Prostate gland (tissue), 2 donors: ENCODE data around the gene MIEF2. TPM values are rescaled to one million over a fixed set of nuclear protein-coding genes. Genes with fewer than 3 reads are reported as not detected.

Experiments
- DNase-seq: peaks from one replicate; pipeline ENCODE4 v3.0.0-alpha.2; 2019; ENCODE audit warnings: low spot score
- H3K27ac ChIP-seq, 2 donors: fragments of 200-600 bp; sonication (generic); 2 replicates each; pipeline ENCODE4 v1.5.1; 2017 to 2019
- H3K27me3 ChIP-seq: fragments of 200-600 bp; sonication (generic); replicated peaks from 2 replicates; pipeline ENCODE4 v1.5.1; 2019; ENCODE audit not compliant: insufficient read depth
- H3K36me3 ChIP-seq, 2 donors: fragments of 200-600 bp; sonication (generic); 1 replicate in 1 of 2; 2 replicates in 1 of 2; pipeline versions ENCODE4 v1.5.1 to v1.8.1; 2017 to 2019
- H3K4me1 ChIP-seq: fragments of 200-600 bp; sonication (generic); replicated peaks from 2 replicates; pipeline ENCODE4 v1.5.1; 2019
- H3K4me3 ChIP-seq, 2 donors: fragments of 200-600 bp; sonication (generic); 2 replicates each; pipeline ENCODE4 v1.5.1; 2017 to 2019
- H3K9me3 ChIP-seq: fragments of 200-600 bp; sonication (generic); 2 replicates; pipeline ENCODE4 v1.5.1; 2017
- POLR2A ChIP-seq: fragments of 450-650 bp; IDR thresholded peaks from one replicate; pipeline ENCODE4 v1.6.1; 2016; ENCODE audit warnings: antibody characterized with exemption, mild to moderate bottlenecking
- POLR2AphosphoS5 ChIP-seq: sonication (generic); formaldehyde crosslinking; IDR thresholded peaks from one replicate; pipeline ENCODE4 v1.6.1; 2017; ENCODE audit warnings: antibody characterized with exemption
- WGBS: methylation state at CpG from one replicate; pipeline ENCODE4 v1.1.5; 2018; 5-methylcytosine and 5-hydroxymethylcytosine counted together
- intact Hi-C: fragments of 100-400 bp; cut with DNase I; formaldehyde crosslinking; loops from one replicate; pipeline ENCODE4 v1.14.2; 2022
- total RNA-seq, 2 donors: library from RNA; depleted of rRNA; stranded (reverse); fragments of >200 nt; gene quantifications; one replicate each; pipeline ENCODE4 v1.1.0, GENCODE V29; 2016
- TF ChIP-seq, protein P1 (sequence below), 4 experiments: fragments of 200-600 bp in 2 of 4; fragments of 450-650 bp in 2 of 4; sonication (generic) in 2 of 4; IDR thresholded peaks; 1 replicate in 3 of 4; 2 replicates in 1 of 4; pipeline ENCODE4 v1.5.1; 2016 to 2019; ENCODE audit warnings: antibody characterized with exemption in 4 of 4, mild to moderate bottlenecking in 2 of 4, moderate library complexity in 2 of 4

Gene MIEF2
- total RNA-seq, 2 donors from 2014 or later, result 22.3 to 28.7 TPM

GRCh38 chr17:18251204-18251603 lies 9.3 kb upstream of the MIEF2 start:
- Histone ChIP-seq H3K4me3 (no peak overlapping the region), H3K36me3 (peaks cover 5 to 7% of the 10 kb centered on the region in 2 donors), H3K27me3 (no peaks in the 10 kb centered on the region), H3K4me1 (no peaks in the 10 kb centered on the region), H3K9me3 (no peaks in the 10 kb centered on the region), H3K27ac (no peak overlapping the region)
- 84% methylated on average over 15 of the region's 15 CpGs for WGBS
- TF ChIP-seq POLR2A (no peak), POLR2AphosphoS5 (no peak)
- TF ChIP-seq, protein P1, sequence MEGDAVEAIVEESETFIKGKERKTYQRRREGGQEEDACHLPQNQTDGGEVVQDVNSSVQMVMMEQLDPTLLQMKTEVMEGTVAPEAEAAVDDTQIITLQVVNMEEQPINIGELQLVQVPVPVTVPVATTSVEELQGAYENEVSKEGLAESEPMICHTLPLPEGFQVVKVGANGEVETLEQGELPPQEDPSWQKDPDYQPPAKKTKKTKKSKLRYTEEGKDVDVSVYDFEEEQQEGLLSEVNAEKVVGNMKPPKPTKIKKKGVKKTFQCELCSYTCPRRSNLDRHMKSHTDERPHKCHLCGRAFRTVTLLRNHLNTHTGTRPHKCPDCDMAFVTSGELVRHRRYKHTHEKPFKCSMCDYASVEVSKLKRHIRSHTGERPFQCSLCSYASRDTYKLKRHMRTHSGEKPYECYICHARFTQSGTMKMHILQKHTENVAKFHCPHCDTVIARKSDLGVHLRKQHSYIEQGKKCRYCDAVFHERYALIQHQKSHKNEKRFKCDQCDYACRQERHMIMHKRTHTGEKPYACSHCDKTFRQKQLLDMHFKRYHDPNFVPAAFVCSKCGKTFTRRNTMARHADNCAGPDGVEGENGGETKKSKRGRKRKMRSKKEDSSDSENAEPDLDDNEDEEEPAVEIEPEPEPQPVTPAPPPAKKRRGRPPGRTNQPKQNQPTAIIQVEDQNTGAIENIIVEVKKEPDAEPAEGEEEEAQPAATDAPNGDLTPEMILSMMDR (IDR thresholded peaks at IDR 0.05), result no peak
- intact Hi-C loops, result no loop called here
- no peak for DNase-seq

DNA sequence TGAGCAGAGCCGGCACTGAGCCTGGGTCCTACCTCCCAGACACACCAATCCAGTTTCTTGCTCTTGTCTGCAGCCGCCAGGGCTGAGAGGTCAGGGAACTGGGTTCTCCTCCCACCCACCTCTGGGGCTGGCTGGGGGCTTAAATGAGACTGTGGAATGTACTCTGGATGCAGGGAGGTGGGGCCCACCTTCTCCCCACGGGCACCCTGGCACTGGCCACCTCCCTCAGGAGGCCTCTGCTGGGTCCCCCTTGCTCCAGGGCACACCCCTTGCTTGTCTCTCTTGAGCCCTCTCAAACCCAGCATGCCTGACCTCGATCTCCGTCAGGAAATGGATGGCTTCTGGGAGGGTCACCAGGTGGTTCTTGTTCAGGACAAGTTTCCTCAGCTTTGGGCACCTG lies 8.3 kb upstream of the MIEF2 start:
- Histone ChIP-seq H3K4me1 (peaks cover 6% of the 10 kb centered on the region), H3K4me3 (no peak overlapping the region), H3K36me3 (peaks cover 5 to 7% of the 10 kb centered on the region in 2 donors), H3K27me3 (no peaks in the 10 kb centered on the region), H3K9me3 (no peaks in the 10 kb centered on the region), H3K27ac (no peak overlapping the region)
- TF ChIP-seq, protein P1 (IDR thresholded peaks at IDR 0.05), result no peak
- TF ChIP-seq POLR2AphosphoS5, result no peak
- TF ChIP-seq POLR2A, result no peak
- WGBS, result 89% methylated on average over 5 of the region's 5 CpGs
- no peak for DNase-seq
- intact Hi-C loops, result no loop called here

- Histone ChIP-seq H3K4me3 (no peak overlapping the region), H3K27me3 (no peaks in the 10 kb centered on the region), H3K27ac (no peak overlapping the region), H3K4me1 (peaks cover 11% of the 10 kb centered on the region), H3K9me3 (no peaks in the 10 kb centered on the region), H3K36me3 (peaks cover 5 to 7% of the 10 kb centered on the region in 2 donors)
- TF ChIP-seq POLR2AphosphoS5 (no peak), POLR2A (no peak)
- TF ChIP-seq, protein P1 (IDR thresholded peaks at IDR 0.05), result no peak
- intact Hi-C loops, result no loop called here
- 70% methylated on average over 4 of the region's 16 CpGs for WGBS
- DNase-seq, result no peak
Measured at GRCh38 chr17:18253187-18253884, 7.1 kb upstream of the MIEF2 start.

GRCh38 chr17:18253947-18254821 lies 6.3 kb upstream of the MIEF2 start:
- intact Hi-C loops, result no loop called here
- H3K4me3 ChIP-seq, result no peak overlapping the region
- H3K9me3 ChIP-seq, result no peaks in the 10 kb centered on the region
- H3K27me3 ChIP-seq, result no peaks in the 10 kb centered on the region
- peaks cover 11% of the 10 kb centered on the region for H3K4me1 ChIP-seq
- H3K27ac ChIP-seq, result no peak overlapping the region
- H3K36me3 ChIP-seq, result peaks cover 5 to 7% of the 10 kb centered on the region in 2 donors
- no peak for DNase-seq
- TF ChIP-seq POLR2A, result no peak
- TF ChIP-seq POLR2AphosphoS5, result no peak
- TF ChIP-seq, protein P1 (IDR thresholded peaks at IDR 0.05), result no peak
- 90% methylated on average over 26 of the region's 27 CpGs for WGBS
